ENCODE results near the gene TRIP10. TPM values are rescaled to one million over a fixed set of nuclear protein-coding genes. Genes with fewer than 3 reads are reported as not detected.
"Not testable (repeated sequence)": the region's sequence is repeated elsewhere in the genome, so short reads cannot be mapped to it uniquely, and the experiment has no call there.

Gene TRIP10
- total RNA-seq, 1 donor from 2014 or later = 42.8 TPM

GRCh38 chr19:6740589-6741343, 1.3 kb downstream of the TRIP10 start:
- DNase-seq (ENCODE audit: low read depth) = no peak

- DNase-seq (ENCODE audit: low read depth) = no peak
Measured at GRCh38 chr19:6743066-6743465, 3.6 kb downstream of the TRIP10 start.

- no peak for DNase-seq (ENCODE audit: low read depth)
Measured at GRCh38 chr19:6743714-6744380, 4.4 kb downstream of the TRIP10 start.

- peak; percentile 73 for DNase-seq (ENCODE audit: low read depth)
Measured at GRCh38 chr19:6744381-6745301, 5.2 kb downstream of the TRIP10 start.

GRCh38 chr19:6745965-6746364, 6.5 kb downstream of the TRIP10 start:
- DNase-seq (ENCODE audit: low read depth) = no peak

GRCh38 chr19:6748543-6748942, 9.1 kb downstream of the TRIP10 start:
- DNase-seq (ENCODE audit: low read depth) = not testable (repeated sequence)

GRCh38 chr19:6750062-6750461, 10.6 kb downstream of the TRIP10 start:
- DNase-seq (ENCODE audit: low read depth) = no peak

- no peak for DNase-seq (ENCODE audit: low read depth)
Measured at GRCh38 chr19:6751189-6751588, 11.7 kb downstream of the TRIP10 start.

- no peak for DNase-seq (ENCODE audit: low read depth)
Measured at GRCh38 chr19:6752256-6753177, 13.0 kb downstream of the TRIP10 start.

GRCh38 chr19:6753178-6754031, 13.9 kb downstream of the TRIP10 start:
- DNase-seq (ENCODE audit: low read depth) = peak; percentile 60

- no peak for DNase-seq (ENCODE audit: low read depth)
Measured at GRCh38 chr19:6754136-6754535, 14.7 kb downstream of the TRIP10 start.

GRCh38 chr19:6754653-6755463, 15.4 kb downstream of the TRIP10 start:
- no peak for DNase-seq (ENCODE audit: low read depth)

- DNase-seq (ENCODE audit: low read depth) = no peak
Measured at GRCh38 chr19:6760606-6761005, 21.1 kb downstream of the TRIP10 start.

GRCh38 chr19:6761053-6761676, 21.7 kb downstream of the TRIP10 start:
- DNase-seq (ENCODE audit: low read depth) = no peak

GRCh38 chr19:6762253-6762797, 22.8 kb downstream of the TRIP10 start:
- not testable (repeated sequence) for DNase-seq (ENCODE audit: low read depth)

GRCh38 chr19:6765738-6766356, 26.4 kb downstream of the TRIP10 start:
- peak; percentile 70 for DNase-seq (ENCODE audit: low read depth)

GRCh38 chr19:6766357-6767080, 27.0 kb downstream of the TRIP10 start:
- no peak for DNase-seq (ENCODE audit: low read depth)

- DNase-seq (ENCODE audit: low read depth) = peak; percentile 30
Measured at GRCh38 chr19:6767081-6767356, 27.5 kb downstream of the TRIP10 start.

Data from renal cortical epithelial cell (primary cell).